GM12875 (cell line): ENCODE data around the gene NCMAP.

Source experiments
- H3K4me3 ChIP-seq: one replicate; pipeline ENCODE4 v1.5.1; 2011; ENCODE audit warnings: low read depth, low read length, control low read depth
- CTCF ChIP-seq: IDR thresholded peaks from 2 replicates; pipeline ENCODE4 v1.5.1; 2011; ENCODE audit warnings: low read depth, mild to moderate bottlenecking, control low read depth, inconsistent platforms, low read length, moderate library complexity, borderline replicate concordance; ENCODE audit not compliant: insufficient read depth

NCMAP gene

GRCh38 chr1:24654010-24654409 is 98.1 kb downstream of the NCMAP start:
- no peak for TF ChIP-seq CTCF
- no peak overlapping the region for H3K4me3 ChIP-seq

DNA sequence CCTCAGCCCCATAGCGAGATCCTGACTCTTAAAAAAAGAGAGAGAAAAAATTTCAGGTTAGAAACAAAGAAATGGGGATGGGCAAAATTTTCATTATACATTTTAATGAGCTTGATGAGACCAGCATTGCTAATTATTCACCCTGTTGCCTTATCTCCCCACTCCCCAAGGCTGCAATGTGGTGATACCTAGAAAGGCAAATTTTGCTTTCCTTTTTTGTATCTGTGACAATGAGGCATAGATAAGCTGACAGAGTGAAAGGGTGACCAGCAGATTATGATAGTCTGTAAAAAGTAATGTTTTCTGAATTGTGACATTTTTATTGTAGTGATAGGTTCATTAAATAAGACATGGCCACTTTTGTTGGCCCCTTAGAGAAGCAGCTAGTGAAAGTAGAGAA is 100.2 kb downstream of the NCMAP start:
- no peak overlapping the region for H3K4me3 ChIP-seq
- no peak for TF ChIP-seq CTCF

DNA sequence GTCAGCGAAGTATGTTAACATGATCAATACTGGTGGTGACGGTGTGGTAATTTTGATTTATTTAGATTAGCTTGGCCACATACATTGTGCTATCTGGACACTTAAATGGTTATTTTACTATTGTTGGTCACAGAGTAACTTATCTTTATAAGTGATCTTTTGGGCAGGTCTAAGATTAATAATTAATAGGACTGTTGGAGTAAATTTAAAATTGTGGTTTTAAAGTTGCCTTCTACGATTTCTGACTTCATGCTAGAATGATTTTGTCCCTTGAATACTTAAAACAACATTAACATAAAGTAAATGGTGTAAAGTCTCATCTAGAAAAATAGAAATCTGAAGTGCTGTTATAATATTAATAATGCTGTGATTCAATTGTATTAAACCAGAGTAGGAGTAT is 101.9 kb downstream of the NCMAP start:
- no peak for TF ChIP-seq CTCF

More for the DNA sequence above, 101.9 kb downstream of the NCMAP start:
- H3K4me3 ChIP-seq: no peak overlapping the region
